GM12891 (cell line): Measurements from ENCODE around the gene WDR54.
"Not testable (repeated sequence)": the region's sequence is repeated elsewhere in the genome, so short reads cannot be mapped to it uniquely, and the experiment has no call there.

Source experiments
- DNase-seq: peaks from one replicate; pipeline ENCODE4 v3.0.0; 2011; ENCODE audit warnings: low spot score; ENCODE audit not compliant: insufficient read length
- FAIRE-seq: peaks from 2 replicates; lab custom pipeline; 2011; peaks lifted over from hg19 to GRCh38; lab: Jason Lieb, UNC
- PAX5 ChIP-seq: IDR thresholded peaks from 2 replicates; pipeline ENCODE4 v1.6.1; 2011; ENCODE audit warnings: low read length, moderate library complexity, mild to moderate bottlenecking; ENCODE audit not compliant: insufficient read depth, severe bottlenecking
- POLR2A ChIP-seq: IDR thresholded peaks from 2 replicates; pipeline ENCODE4 v1.6.1; 2011; ENCODE audit warnings: low read depth, low read length, control low read depth
- POLR2AphosphoS5 ChIP-seq: IDR thresholded peaks from 2 replicates; pipeline ENCODE4 v1.6.1; 2011; ENCODE audit warnings: low read depth, low read length, control low read depth
- POU2F2 ChIP-seq: IDR thresholded peaks from 2 replicates; pipeline ENCODE4 v1.6.1; 2011; ENCODE audit warnings: low read depth, mild to moderate bottlenecking, control low read depth, low read length, moderate library complexity
- SPI1 ChIP-seq: IDR thresholded peaks from 2 replicates; pipeline ENCODE4 v1.6.1; 2011; ENCODE audit warnings: low read depth, low read length, control low read depth
- TAF1 ChIP-seq: IDR thresholded peaks from 2 replicates; pipeline ENCODE4 v1.6.1; 2011; ENCODE audit warnings: low read depth, low read length, control low read depth

WDR54 gene

GRCh38 chr2:74417763-74418162 lies 3.8 kb upstream of the WDR54 start:
- DNase-seq (no peak), FAIRE-seq (no peak)
- TF ChIP-seq POU2F2 (no peak), PAX5 (no peak), POLR2AphosphoS5 (no peak), TAF1 (no peak), POLR2A (no peak), SPI1 (no peak)

- DNase-seq = no peak
- FAIRE-seq = no peak
- no peak for TF ChIP-seq POLR2A
- no peak for TF ChIP-seq SPI1
- TF ChIP-seq TAF1 = no peak
- TF ChIP-seq POU2F2 = no peak
- TF ChIP-seq POLR2AphosphoS5 = no peak
- TF ChIP-seq PAX5 = no peak
Measured at GRCh38 chr2:74418312-74418711, 3.2 kb upstream of the WDR54 start.

GRCh38 chr2:74419345-74419744 lies 2.2 kb upstream of the WDR54 start:
- FAIRE-seq (no peak), DNase-seq (no peak)
- TF ChIP-seq SPI1 (peak; percentile 87), POU2F2 (no peak)

GRCh38 chr2:74420006-74420405 lies 1.5 kb upstream of the WDR54 start:
- no peak for TF ChIP-seq PAX5
- FAIRE-seq (no peak), DNase-seq (no peak)

- FAIRE-seq, DNase-seq: not testable (repeated sequence)
Measured at GRCh38 chr2:74420443-74421103, 957 bp upstream of the WDR54 start.

- TF ChIP-seq TAF1 (no peak), POLR2A (no peak), POU2F2 (no peak), SPI1 (no peak), POLR2AphosphoS5 (no peak), PAX5 (no peak)
- DNase-seq (no peak), FAIRE-seq (no peak)
Measured at GRCh38 chr2:74423231-74424095, 1.9 kb downstream of the WDR54 start.

GRCh38 chr2:74424139-74424992 lies 2.8 kb downstream of the WDR54 start:
- no peak for TF ChIP-seq TAF1
- no peak for TF ChIP-seq POLR2AphosphoS5
- FAIRE-seq = no peak
- no peak for DNase-seq

- TF ChIP-seq POU2F2 = no peak
- no peak for TF ChIP-seq TAF1
- no peak for TF ChIP-seq PAX5
- TF ChIP-seq POLR2A = no peak
- no peak for TF ChIP-seq POLR2AphosphoS5
- TF ChIP-seq SPI1 = no peak
- no peak for DNase-seq
- no peak for FAIRE-seq
Measured at GRCh38 chr2:74424995-74425406, 3.5 kb downstream of the WDR54 start.

GRCh38 chr2:74425523-74425922 lies 4.0 kb downstream of the WDR54 start:
- no peak for TF ChIP-seq POU2F2
- TF ChIP-seq POLR2AphosphoS5 = no peak
- no peak for TF ChIP-seq TAF1
- no peak for TF ChIP-seq SPI1
- TF ChIP-seq POLR2A = no peak
- no peak for TF ChIP-seq PAX5
- FAIRE-seq (no peak), DNase-seq (no peak)

- DNase-seq (no peak), FAIRE-seq (no peak)
- TF ChIP-seq POLR2A (no peak), SPI1 (no peak), TAF1 (no peak), POLR2AphosphoS5 (no peak), POU2F2 (no peak), PAX5 (no peak)
Measured at GRCh38 chr2:74426181-74426758, 4.7 kb downstream of the WDR54 start.
